OCI-LY7 (cell line): Measurements from ENCODE around the gene NME3.

Experiments
- EZH2phosphoT487 ChIP-seq: fragments of 200-600 bp; sonication (generic); IDR thresholded peaks from 2 replicates; pipeline ENCODE4 v1.6.1; 2018; ENCODE audit warnings: low read depth, borderline replicate concordance, mild to moderate bottlenecking, mixed run types, antibody characterized with exemption, low read length, moderate library complexity, mixed read lengths
- TF ChIP-seq, protein P1 (sequence below): fragments of 200-600 bp; sonication (generic); conservative IDR thresholded peaks from 2 replicates; pipeline ENCODE4 v1.5.1; 2014; ENCODE audit warnings: mild to moderate bottlenecking, antibody characterized with exemption, low read length, moderate library complexity, mixed read lengths

DNA sequence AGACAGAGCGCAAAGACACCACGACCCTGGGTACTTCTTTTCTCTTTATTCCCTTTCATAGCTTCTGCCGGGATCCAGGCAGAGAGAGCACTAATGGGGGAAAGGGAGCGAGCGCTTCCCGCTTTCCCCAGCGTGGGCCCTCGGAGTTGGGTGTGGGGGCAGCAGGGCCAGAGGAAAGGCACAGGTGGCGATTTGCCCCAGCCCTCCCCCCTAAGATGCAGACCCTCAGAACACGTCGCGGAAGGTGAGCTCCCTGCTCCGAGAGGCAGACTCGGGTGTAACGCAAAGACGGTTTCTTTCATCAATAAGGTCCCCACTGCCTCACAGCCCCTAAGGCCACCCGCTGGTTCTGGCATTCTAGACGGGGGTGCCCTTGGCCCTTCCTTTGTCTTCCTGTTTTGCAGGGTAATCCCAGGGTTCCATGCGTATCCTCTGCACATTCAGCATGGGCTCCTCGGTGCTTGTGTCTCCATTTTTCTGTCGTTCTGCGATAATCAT is 570 bp upstream of the NME3 start:
- TF ChIP-seq, protein P1, sequence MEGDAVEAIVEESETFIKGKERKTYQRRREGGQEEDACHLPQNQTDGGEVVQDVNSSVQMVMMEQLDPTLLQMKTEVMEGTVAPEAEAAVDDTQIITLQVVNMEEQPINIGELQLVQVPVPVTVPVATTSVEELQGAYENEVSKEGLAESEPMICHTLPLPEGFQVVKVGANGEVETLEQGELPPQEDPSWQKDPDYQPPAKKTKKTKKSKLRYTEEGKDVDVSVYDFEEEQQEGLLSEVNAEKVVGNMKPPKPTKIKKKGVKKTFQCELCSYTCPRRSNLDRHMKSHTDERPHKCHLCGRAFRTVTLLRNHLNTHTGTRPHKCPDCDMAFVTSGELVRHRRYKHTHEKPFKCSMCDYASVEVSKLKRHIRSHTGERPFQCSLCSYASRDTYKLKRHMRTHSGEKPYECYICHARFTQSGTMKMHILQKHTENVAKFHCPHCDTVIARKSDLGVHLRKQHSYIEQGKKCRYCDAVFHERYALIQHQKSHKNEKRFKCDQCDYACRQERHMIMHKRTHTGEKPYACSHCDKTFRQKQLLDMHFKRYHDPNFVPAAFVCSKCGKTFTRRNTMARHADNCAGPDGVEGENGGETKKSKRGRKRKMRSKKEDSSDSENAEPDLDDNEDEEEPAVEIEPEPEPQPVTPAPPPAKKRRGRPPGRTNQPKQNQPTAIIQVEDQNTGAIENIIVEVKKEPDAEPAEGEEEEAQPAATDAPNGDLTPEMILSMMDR = no peak
- TF ChIP-seq EZH2phosphoT487 = no peak
